ENCODE measurements around the gene CDK6.

DNA sequence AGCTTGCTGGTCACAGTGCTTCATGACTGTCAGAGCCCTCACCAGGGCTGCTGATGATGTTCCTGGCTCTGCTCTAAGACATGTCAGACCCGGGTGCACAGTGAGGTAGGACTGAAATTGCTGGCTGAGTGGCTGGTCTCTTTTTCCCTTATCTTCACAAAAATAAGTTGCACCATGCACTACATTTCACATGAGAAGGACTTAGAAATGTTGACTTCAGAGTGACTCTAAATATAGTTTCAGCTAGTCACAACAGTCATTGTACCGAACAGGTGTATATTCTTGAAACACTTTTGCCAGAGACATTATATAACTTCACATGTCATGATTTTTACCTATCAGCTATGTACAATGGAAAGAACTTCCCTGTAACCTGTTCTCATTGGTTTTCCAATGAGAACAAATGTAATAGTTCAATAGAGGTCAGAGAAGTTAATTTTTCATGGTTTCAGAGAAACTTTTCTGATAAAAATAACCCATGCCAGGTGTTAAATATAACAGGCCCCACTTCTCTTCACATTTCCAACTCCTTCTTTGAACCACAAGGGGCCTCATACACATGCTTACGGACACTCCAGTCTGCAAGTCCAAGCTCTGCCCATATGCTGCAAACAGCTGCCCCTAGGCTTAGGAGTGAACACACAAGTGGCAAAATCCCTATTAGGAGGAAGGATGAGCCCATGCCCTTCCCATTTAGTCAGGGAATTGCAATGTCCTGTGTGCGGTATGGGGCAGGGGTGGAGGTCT lies 115.6 kb downstream of the CDK6 start:
- TF ChIP-seq CTCF (IDR thresholded peaks at IDR 0.05), result no peak
- no peak for TF ChIP-seq POLR2A (IDR thresholded peaks at IDR 0.05)
- no peak for TF ChIP-seq POLR2AphosphoS5 (IDR thresholded peaks at IDR 0.05)

Data from transverse colon (tissue), 4 donors.